A673 (cell line): ENCODE data around the gene AREG. TPM values are rescaled to one million over a fixed set of nuclear protein-coding genes. Genes with fewer than 3 reads are reported as not detected.

Experiments used
- BruUV-seq: library from RNA; stranded (reverse); fragments of 400-500 nt; replicated peaks from 2 replicates; lab custom pipeline; 2021; lab: Mats Ljungman, UMichigan
- CTCF ChIA-PET: fragments of 300-600 bp; sonication (Branson Sonifier 250); formaldehyde crosslinking; loops from one replicate; lab custom pipeline; 2022; ENCODE audit warnings: antibody characterized with exemption; lab: Charles Lee
- POLR2A ChIA-PET: fragments of 300-600 bp; sonication (Branson Sonifier 250); formaldehyde crosslinking; loops from one replicate; lab custom pipeline; 2022; ENCODE audit warnings: antibody characterized with exemption; ENCODE audit not compliant: low non-redundant PET; lab: Charles Lee
- DNase-seq: peaks from one replicate; pipeline ENCODE4 v3.0.0-alpha.2; 2015; ENCODE audit warnings: low spot score
- H3K27ac ChIP-seq: fragments of 200-600 bp; sonication (generic); 2 replicates; pipeline ENCODE4 v1.5.1; 2016; ENCODE audit warnings: mixed run types, low read depth, mild to moderate bottlenecking, mixed read lengths, antibody characterized with exemption, low read length; ENCODE audit not compliant: poor library complexity, severe bottlenecking
- H3K27me3 ChIP-seq: fragments of 200-600 bp; sonication (generic); replicated peaks from 2 replicates; pipeline ENCODE4 v1.6.1; 2017; ENCODE audit warnings: mixed run types, low read depth, mild to moderate bottlenecking, mixed read lengths, antibody characterized with exemption, low read length; ENCODE audit not compliant: insufficient read depth, poor library complexity
- H3K36me3 ChIP-seq: fragments of 200-600 bp; sonication (generic); 2 replicates; pipeline ENCODE4 v1.6.1; 2016; ENCODE audit warnings: mixed run types, mild to moderate bottlenecking, mixed read lengths, antibody characterized with exemption, low read length; ENCODE audit not compliant: insufficient read depth, poor library complexity, severe bottlenecking
- H3K4me1 ChIP-seq: fragments of 200-600 bp; sonication (generic); 2 replicates; pipeline ENCODE4 v1.6.1; 2017; ENCODE audit warnings: mixed run types, mild to moderate bottlenecking, mixed read lengths, antibody characterized with exemption, low read length; ENCODE audit not compliant: insufficient read depth, poor library complexity, severe bottlenecking
- H3K4me3 ChIP-seq: fragments of 200-600 bp; sonication (generic); 2 replicates; pipeline ENCODE4 v1.5.1; 2016; ENCODE audit warnings: low read depth, mixed run types, mild to moderate bottlenecking, mixed read lengths, low read length; ENCODE audit not compliant: poor library complexity, severe bottlenecking
- H3K9me3 ChIP-seq: fragments of 200-600 bp; sonication (generic); 2 replicates; pipeline ENCODE4 v1.6.1; 2016; ENCODE audit warnings: mixed run types, low read depth, mild to moderate bottlenecking, mixed read lengths, antibody characterized with exemption, low read length; ENCODE audit not compliant: poor library complexity, severe bottlenecking
- EZH2 ChIP-seq: fragments of 200-600 bp; sonication (generic); IDR thresholded peaks from 2 replicates; pipeline ENCODE4 v1.6.1; 2017; ENCODE audit warnings: borderline replicate concordance, low read depth, mild to moderate bottlenecking, mixed read lengths, antibody characterized with exemption, low read length; ENCODE audit not compliant: poor library complexity, severe bottlenecking
- intact Hi-C: fragments of 100-400 bp; cut with micrococcal nuclease; formaldehyde crosslinking; loops from one replicate; pipeline ENCODE4 v1.10.0; 2022; ENCODE audit not compliant: unreplicated experiment
- total RNA-seq: library from RNA; stranded (reverse); gene quantifications from 2 replicates; pipeline ENCODE4 v1.2.3, GENCODE V29; 2021
- TF ChIP-seq, protein P1 (sequence below): fragments of 300-800, 200-600 bp; sonication (generic); conservative IDR thresholded peaks from 2 replicates; pipeline ENCODE4 v1.5.1; 2017; ENCODE audit warnings: low read depth, mild to moderate bottlenecking, antibody characterized with exemption, low read length, moderate library complexity, mixed read lengths

The AREG gene
- total RNA-seq, 1 experiment from 2014 or later, result not detected

DNA sequence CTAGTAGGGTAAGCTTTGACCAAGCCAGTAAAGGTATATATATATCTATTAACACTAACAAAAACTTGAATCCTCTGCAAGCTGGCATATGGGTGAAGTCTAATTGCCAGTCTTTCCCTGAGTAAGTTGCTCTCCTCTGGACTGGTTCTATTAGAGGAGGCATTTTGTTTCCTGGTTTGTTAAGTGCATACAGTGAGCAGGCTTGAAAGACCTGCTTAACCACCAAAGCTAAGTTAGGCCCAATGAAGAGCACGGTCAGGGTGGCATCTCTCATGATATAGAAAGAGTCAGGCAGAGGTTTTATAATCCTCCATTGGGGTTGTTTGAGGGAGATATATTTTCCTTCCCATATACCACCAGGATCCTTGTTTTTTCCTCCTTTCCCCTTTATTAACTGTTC is 9.6 kb upstream of the AREG start:
- CTCF ChIA-PET, result no interaction called here
- no peak for DNase-seq
- H3K4me3 ChIP-seq, result no peak overlapping the region
- POLR2A ChIA-PET, result no interaction called here
- no peaks in the 10 kb centered on the region for H3K36me3 ChIP-seq
- TF ChIP-seq EZH2, result no peak
- TF ChIP-seq, protein P1, sequence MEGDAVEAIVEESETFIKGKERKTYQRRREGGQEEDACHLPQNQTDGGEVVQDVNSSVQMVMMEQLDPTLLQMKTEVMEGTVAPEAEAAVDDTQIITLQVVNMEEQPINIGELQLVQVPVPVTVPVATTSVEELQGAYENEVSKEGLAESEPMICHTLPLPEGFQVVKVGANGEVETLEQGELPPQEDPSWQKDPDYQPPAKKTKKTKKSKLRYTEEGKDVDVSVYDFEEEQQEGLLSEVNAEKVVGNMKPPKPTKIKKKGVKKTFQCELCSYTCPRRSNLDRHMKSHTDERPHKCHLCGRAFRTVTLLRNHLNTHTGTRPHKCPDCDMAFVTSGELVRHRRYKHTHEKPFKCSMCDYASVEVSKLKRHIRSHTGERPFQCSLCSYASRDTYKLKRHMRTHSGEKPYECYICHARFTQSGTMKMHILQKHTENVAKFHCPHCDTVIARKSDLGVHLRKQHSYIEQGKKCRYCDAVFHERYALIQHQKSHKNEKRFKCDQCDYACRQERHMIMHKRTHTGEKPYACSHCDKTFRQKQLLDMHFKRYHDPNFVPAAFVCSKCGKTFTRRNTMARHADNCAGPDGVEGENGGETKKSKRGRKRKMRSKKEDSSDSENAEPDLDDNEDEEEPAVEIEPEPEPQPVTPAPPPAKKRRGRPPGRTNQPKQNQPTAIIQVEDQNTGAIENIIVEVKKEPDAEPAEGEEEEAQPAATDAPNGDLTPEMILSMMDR, result no peak
- H3K9me3 ChIP-seq, result no peaks in the 10 kb centered on the region
- H3K27me3 ChIP-seq, result no peaks in the 10 kb centered on the region
- H3K4me1 ChIP-seq, result no peaks in the 10 kb centered on the region
- intact Hi-C loops, result no loop called here
- no peak overlapping the region for H3K27ac ChIP-seq
- no TSS peak for BruUV-seq

DNA sequence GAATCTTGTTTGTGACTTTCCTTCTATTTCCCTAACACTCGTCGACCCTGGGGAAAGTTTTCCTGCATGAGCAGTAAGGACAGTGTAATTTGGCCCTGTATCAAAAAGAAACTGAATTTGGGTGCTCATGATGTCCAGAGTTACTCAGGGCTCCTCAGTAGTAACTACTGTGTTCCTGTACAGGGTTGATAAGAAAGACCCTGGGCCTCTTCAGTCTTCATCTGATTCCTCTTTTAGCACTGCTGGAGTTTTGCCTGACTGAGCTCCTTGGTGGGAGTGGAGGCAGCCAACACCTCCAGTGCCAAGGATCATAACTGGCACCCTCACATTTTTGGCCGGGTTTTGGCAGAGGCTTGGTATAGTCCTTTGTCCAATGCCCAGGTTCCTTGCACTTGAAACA is 7.1 kb upstream of the AREG start:
- intact Hi-C loops, result no loop called here
- no peaks in the 10 kb centered on the region for H3K9me3 ChIP-seq
- BruUV-seq, result no TSS peak
- H3K4me3 ChIP-seq, result no peak overlapping the region
- POLR2A ChIA-PET, result no interaction called here
- H3K27ac ChIP-seq, result no peak overlapping the region
- no peaks in the 10 kb centered on the region for H3K27me3 ChIP-seq
- no peaks in the 10 kb centered on the region for H3K36me3 ChIP-seq
- CTCF ChIA-PET, result no interaction called here
- TF ChIP-seq EZH2, result no peak
- TF ChIP-seq, protein P1, result no peak
- no peaks in the 10 kb centered on the region for H3K4me1 ChIP-seq
- DNase-seq, result no peak

DNA sequence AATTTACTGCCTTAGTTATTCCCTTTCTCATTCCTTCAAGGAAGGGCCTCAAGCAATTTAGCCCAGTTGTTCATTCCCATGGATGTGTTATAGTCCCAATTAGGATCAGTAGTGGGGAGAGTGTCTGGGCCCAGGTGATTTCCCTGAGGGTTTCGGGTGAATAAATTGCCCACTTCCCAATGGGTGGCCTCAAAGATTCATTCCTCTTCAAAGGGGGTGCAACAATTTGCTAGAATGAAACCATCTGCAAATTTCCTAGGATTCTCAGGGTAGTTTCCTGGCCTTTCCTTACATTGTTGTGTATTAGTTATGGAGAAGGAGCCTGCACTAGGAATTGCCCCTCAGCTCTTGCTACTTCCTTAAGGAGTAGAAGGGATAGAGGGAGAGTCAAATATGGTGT is 6.3 kb upstream of the AREG start:
- BruUV-seq, result no TSS peak
- H3K27me3 ChIP-seq, result no peaks in the 10 kb centered on the region
- H3K27ac ChIP-seq, result no peak overlapping the region
- POLR2A ChIA-PET, result no interaction called here
- no peak overlapping the region for H3K4me3 ChIP-seq
- intact Hi-C loops, result no loop called here
- TF ChIP-seq, protein P1, result no peak
- no peak for TF ChIP-seq EZH2
- no peak for DNase-seq
- no peaks in the 10 kb centered on the region for H3K4me1 ChIP-seq
- CTCF ChIA-PET, result no interaction called here
- H3K9me3 ChIP-seq, result no peaks in the 10 kb centered on the region
- no peaks in the 10 kb centered on the region for H3K36me3 ChIP-seq
